Vagina (tissue), 2 donors: ENCODE measurements around the gene TEAD1. TPM values are rescaled to one million over a fixed set of nuclear protein-coding genes. Genes with fewer than 3 reads are reported as not detected.

Source experiments
- DNase-seq, 2 donors: peaks; one replicate each; pipeline ENCODE4 v3.0.0-alpha.2; 2017; ENCODE audit errors: extremely low spot score in 2 of 2
- H3K27ac ChIP-seq: fragments of 200-600 bp; sonication (generic); one replicate; pipeline ENCODE4 v1.5.1; 2019
- H3K27me3 ChIP-seq: fragments of 200-600 bp; sonication (generic); one replicate; pipeline ENCODE4 v1.5.1; 2019
- H3K36me3 ChIP-seq, 2 donors: fragments of 200-600 bp; sonication (generic); one replicate each; pipeline ENCODE4 v1.5.1; 2017 to 2019
- H3K4me1 ChIP-seq: fragments of 200-600 bp; sonication (generic); one replicate; pipeline ENCODE4 v1.5.1; 2019
- H3K4me3 ChIP-seq, 2 donors: fragments of 200-600 bp; sonication (generic); 1 replicate in 1 of 2; 2 replicates in 1 of 2; pipeline ENCODE4 v1.5.1; 2016 to 2019
- H3K9me3 ChIP-seq: fragments of 200-600 bp; sonication (generic); one replicate; pipeline ENCODE4 v1.5.1; 2019
- CTCF ChIP-seq, 3 experiments: fragments of 450-650 bp in 2 of 3; fragments of 200-600 bp in 1 of 3; sonication (generic) in 1 of 3; IDR thresholded peaks; one replicate each; pipeline ENCODE4 v1.5.1; 2017 to 2019; ENCODE audit warnings: antibody characterized with exemption in 3 of 3, mild to moderate bottlenecking in 2 of 3, moderate library complexity in 2 of 3
- POLR2A ChIP-seq, 2 donors: fragments of 450-650 bp; IDR thresholded peaks; one replicate each; pipeline ENCODE4 v1.6.1; 2017; ENCODE audit warnings: antibody characterized with exemption in 2 of 2, mild to moderate bottlenecking in 2 of 2, moderate library complexity in 2 of 2
- POLR2AphosphoS5 ChIP-seq, 2 donors: sonication (generic); formaldehyde crosslinking; IDR thresholded peaks; one replicate each; pipeline ENCODE4 v1.9.0; 2017; ENCODE audit warnings: antibody characterized with exemption in 2 of 2, mild to moderate bottlenecking in 2 of 2, low read depth in 1 of 2; ENCODE audit not compliant: insufficient read depth in 1 of 2
- intact Hi-C: fragments of 100-400 bp; cut with DNase I; formaldehyde crosslinking; loops from one replicate; pipeline ENCODE4 v1.15.1; 2023
- total RNA-seq: library from RNA; depleted of rRNA; stranded (reverse); fragments of >200 nt; gene quantifications from one replicate; pipeline ENCODE4 v1.2.3, GENCODE V29; 2016

The TEAD1 gene
- total RNA-seq, 1 donor from 2014 or later = 50.3 TPM

- Histone ChIP-seq H3K27me3 (no peaks in the 10 kb centered on the region), H3K4me3 (no peak overlapping the region), H3K4me1 (peaks cover 6% of the 10 kb centered on the region), H3K9me3 (no peaks in the 10 kb centered on the region), H3K36me3 (peaks cover 0 to 17% of the 10 kb centered on the region in 2 donors), H3K27ac (no peak overlapping the region)
- intact Hi-C loops = loop anchor here (10.0 kb wide), 2 partner anchors 48 to 208 kb away; partner anchors contain the start of gene TEAD1
- TF ChIP-seq CTCF (IDR thresholded peaks at IDR 0.05) = no peak
- TF ChIP-seq POLR2A (IDR thresholded peaks at IDR 0.05) = no peak
- no peak for DNase-seq
These were observed 208.4 kb downstream of the TEAD1 start for GRCh38 chr11:12882670-12883069.

GRCh38 chr11:12884751-12885318 is 210.6 kb downstream of the TEAD1 start:
- Histone ChIP-seq H3K36me3 (peaks cover 0 to 17% of the 10 kb centered on the region in 2 donors), H3K27me3 (no peaks in the 10 kb centered on the region), H3K9me3 (no peaks in the 10 kb centered on the region), H3K4me3 (no peak overlapping the region), H3K27ac (no peak overlapping the region), H3K4me1 (peaks cover 16% of the 10 kb centered on the region)
- intact Hi-C loops = loop anchor here (10.0 kb wide), 2 partner anchors 50 to 210 kb away; partner anchors contain the start of gene TEAD1
- DNase-seq = no peak
- TF ChIP-seq POLR2AphosphoS5 (IDR thresholded peaks at IDR 0.05; ENCODE audit: insufficient read depth in 1 of 2, low read depth in 1 of 2) = no peak
- no peak for TF ChIP-seq POLR2A (IDR thresholded peaks at IDR 0.05)
- TF ChIP-seq CTCF (IDR thresholded peaks at IDR 0.05) = no peak

- DNase-seq = peak in 1 of 2 donors; percentile 70
- Histone ChIP-seq H3K4me1 (peaks cover 16% of the 10 kb centered on the region), H3K9me3 (no peaks in the 10 kb centered on the region), H3K27ac (no peak overlapping the region), H3K27me3 (no peaks in the 10 kb centered on the region), H3K36me3 (peaks cover 0 to 17% of the 10 kb centered on the region in 2 donors), H3K4me3 (no peak overlapping the region)
- intact Hi-C loops = loop anchor here (10.0 kb wide), 2 partner anchors 51 to 211 kb away; partner anchors contain the start of gene TEAD1
- TF ChIP-seq POLR2A (IDR thresholded peaks at IDR 0.05) (no peak), POLR2AphosphoS5 (IDR thresholded peaks at IDR 0.05; ENCODE audit: insufficient read depth in 1 of 2, low read depth in 1 of 2) (no peak), CTCF (IDR thresholded peaks at IDR 0.05) (no peak)
These were observed 211.6 kb downstream of the TEAD1 start for GRCh38 chr11:12885717-12886239.

- H3K4me1 ChIP-seq = peaks cover 16% of the 10 kb centered on the region
- intact Hi-C loops = loop anchor here (10.0 kb wide), 2 partner anchors 52 to 212 kb away; partner anchors contain the start of gene TEAD1
- no peak overlapping the region for H3K27ac ChIP-seq
These were observed 212.3 kb downstream of the TEAD1 start for GRCh38 chr11:12886508-12886907.

More at GRCh38 chr11:12886508-12886907, 212.3 kb downstream of the TEAD1 start:
- Histone ChIP-seq H3K27me3 (no peaks in the 10 kb centered on the region), H3K4me3 (no peak overlapping the region), H3K9me3 (no peaks in the 10 kb centered on the region), H3K36me3 (peaks cover 0 to 17% of the 10 kb centered on the region in 2 donors)
- TF ChIP-seq POLR2A (IDR thresholded peaks at IDR 0.05) (no peak), CTCF (IDR thresholded peaks at IDR 0.05) (no peak), POLR2AphosphoS5 (IDR thresholded peaks at IDR 0.05; ENCODE audit: insufficient read depth in 1 of 2, low read depth in 1 of 2) (no peak)
- DNase-seq = peak in 1 of 2 donors; percentile 29
